Lower leg skin (tissue), 3 donors: ENCODE data around the gene RET.

ENCODE experiments used
- CTCF ChIP-seq, 3 donors: fragments of 450-650 bp; IDR thresholded peaks; one replicate each; pipeline ENCODE4 v1.5.1; 2016; ENCODE audit warnings: antibody characterized with exemption in 3 of 3, mild to moderate bottlenecking in 3 of 3, moderate library complexity in 2 of 3
- POLR2A ChIP-seq, 2 donors: fragments of 450-650 bp; IDR thresholded peaks; one replicate each; pipeline ENCODE4 v1.6.1; 2016 to 2017; ENCODE audit warnings: antibody characterized with exemption in 2 of 2, mild to moderate bottlenecking in 1 of 2, moderate library complexity in 1 of 2

GRCh38 chr10:43089519-43089918 is 12.7 kb downstream of the RET start:
- TF ChIP-seq CTCF (IDR thresholded peaks at IDR 0.05): no peak
- no peak for TF ChIP-seq POLR2A (IDR thresholded peaks at IDR 0.05)
